Stomach (tissue), 4 donors: ENCODE results near the gene CD300LD.

ENCODE experiments used
- CTCF ChIP-seq, 7 experiments: fragments of 450-650 bp in 4 of 7; fragments of 200-600 bp in 3 of 7; sonication (generic) in 3 of 7; IDR thresholded peaks; one replicate each; pipeline ENCODE4 v1.5.1; 2016 to 2019; ENCODE audit warnings: antibody characterized with exemption in 7 of 7, control low read depth in 2 of 7, mild to moderate bottlenecking in 1 of 7
- POLR2A ChIP-seq, 4 donors: fragments of 450-650 bp; IDR thresholded peaks; one replicate each; pipeline ENCODE4 v1.6.1; 2016; ENCODE audit warnings: antibody characterized with exemption in 4 of 4, control low read depth in 2 of 4, mild to moderate bottlenecking in 1 of 4, moderate library complexity in 1 of 4
- POLR2AphosphoS5 ChIP-seq, 3 donors: sonication (generic); formaldehyde crosslinking; IDR thresholded peaks; one replicate each; pipeline ENCODE4 v1.6.1; 2016; ENCODE audit warnings: antibody characterized with exemption in 3 of 3

- no peak for TF ChIP-seq CTCF (IDR thresholded peaks at IDR 0.05)
- no peak for TF ChIP-seq POLR2AphosphoS5 (IDR thresholded peaks at IDR 0.05)
- TF ChIP-seq POLR2A (IDR thresholded peaks at IDR 0.05) = no peak
These were observed 37.2 kb downstream of the CD300LD start for GRCh38 chr17:74554909-74555308.
